HG03575 (cell line): ENCODE measurements around the gene HMGCS2.

Source experiments
- ATAC-seq: cut with Tn5 transposase; IDR thresholded peaks from one replicate; pipeline ENCODE4 v1.9.1; 2021; ENCODE audit not compliant: unreplicated experiment, insufficient number of reproducible peaks, low FRiP score; ENCODE audit errors: extremely low read depth

HMGCS2 gene

GRCh38 chr1:119768778-119769177, at the start of gene HMGCS2:
Gene HMGCS2, minus strand, starts transcription at chr1:119768905. Its CDS starts 61 bp downstream, at chr1:119768844.
- ATAC-seq: no peak

- ATAC-seq: no peak
Observed at GRCh38 chr1:119818181-119818580, 49.5 kb upstream of the HMGCS2 start.

- ATAC-seq: no peak
Observed at GRCh38 chr1:119816407-119816806, 47.7 kb upstream of the HMGCS2 start.

GRCh38 chr1:119815928-119816327, 47.2 kb upstream of the HMGCS2 start:
- no peak for ATAC-seq

GRCh38 chr1:119815361-119815760, 46.7 kb upstream of the HMGCS2 start:
- no peak for ATAC-seq

- ATAC-seq: no peak
Observed at GRCh38 chr1:119814288-119814687, 45.6 kb upstream of the HMGCS2 start.

- ATAC-seq: no peak
Observed at GRCh38 chr1:119811985-119812557, 43.4 kb upstream of the HMGCS2 start.

GRCh38 chr1:119811387-119811786, 42.7 kb upstream of the HMGCS2 start, which contains the start of gene REG4:
Gene REG4, minus strand, starts transcription at chr1:119811460. Its CDS starts 2,691 bp downstream, at chr1:119808769.
- no peak for ATAC-seq

- no peak for ATAC-seq
Observed at GRCh38 chr1:119808972-119809550, 40.4 kb upstream of the HMGCS2 start.

GRCh38 chr1:119808491-119808890, 39.8 kb upstream of the HMGCS2 start:
- no peak for ATAC-seq

- no peak for ATAC-seq
Observed at GRCh38 chr1:119806489-119806888, 37.8 kb upstream of the HMGCS2 start.

- ATAC-seq: no peak
Observed at GRCh38 chr1:119805746-119806145, 37.0 kb upstream of the HMGCS2 start.

- ATAC-seq: no peak
Observed at GRCh38 chr1:119805247-119805646, 36.5 kb upstream of the HMGCS2 start.

GRCh38 chr1:119799599-119800177, 31.0 kb upstream of the HMGCS2 start:
- no peak for ATAC-seq

GRCh38 chr1:119799003-119799402, 30.3 kb upstream of the HMGCS2 start:
- no peak for ATAC-seq

GRCh38 chr1:119797606-119798005, 28.9 kb upstream of the HMGCS2 start:
- no peak for ATAC-seq

- ATAC-seq: no peak
Observed at GRCh38 chr1:119797162-119797561, 28.5 kb upstream of the HMGCS2 start.

- ATAC-seq: no peak
Observed at GRCh38 chr1:119795261-119796200, 26.8 kb upstream of the HMGCS2 start.

- no peak for ATAC-seq
Observed at GRCh38 chr1:119794876-119795240, 26.2 kb upstream of the HMGCS2 start.
